NB4 (cell line): ENCODE results near the gene ABHD18.
"Not testable (repeated sequence)": the region's sequence is repeated elsewhere in the genome, so short reads cannot be mapped to it uniquely, and the experiment has no call there.

Experiments used
- DNase-seq: peaks from one replicate; pipeline ENCODE4 v3.0.0; 2010; ENCODE audit warnings: low read depth
- H3K4me3 ChIP-seq: one replicate; pipeline ENCODE4 v1.5.1; 2011; ENCODE audit warnings: mild to moderate bottlenecking, low read depth, low read length, moderate library complexity
- MYC ChIP-seq: IDR thresholded peaks from 2 replicates; pipeline ENCODE4 v1.6.1; 2011; ENCODE audit warnings: low read depth, low read length
- POLR2A ChIP-seq: IDR thresholded peaks from 2 replicates; pipeline ENCODE4 v1.6.1; 2011; ENCODE audit warnings: mild to moderate bottlenecking; ENCODE audit not compliant: insufficient read length; ENCODE audit errors: extremely low read depth
- TF ChIP-seq, protein P1 (sequence below): IDR thresholded peaks from 2 replicates; pipeline ENCODE4 v1.6.1; 2011; ENCODE audit warnings: low read depth, low read length
- TF ChIP-seq, protein P2 (sequence below): IDR thresholded peaks from one replicate; pipeline ENCODE4 v1.5.1; 2012; ENCODE audit warnings: low read depth, low read length

ABHD18 gene

DNA sequence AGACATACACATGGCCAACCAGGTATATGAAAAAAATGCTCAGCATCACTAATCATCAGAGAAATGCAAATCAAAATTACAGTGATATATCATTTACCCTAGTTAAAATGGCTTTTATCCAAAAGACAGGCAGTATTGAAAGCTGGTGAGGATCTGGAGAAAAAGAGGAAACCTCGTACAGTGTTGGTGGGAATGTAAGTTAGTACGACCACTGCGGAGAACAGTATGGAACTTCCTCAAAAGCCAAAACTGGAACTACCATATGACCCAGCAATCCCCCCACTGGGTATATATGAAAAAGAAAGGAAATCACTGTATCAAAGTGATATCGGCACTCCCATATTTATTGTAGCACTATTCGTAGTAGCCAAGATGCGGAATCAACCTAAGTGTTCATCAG is 23.4 kb downstream of the ABHD18 start:
- TF ChIP-seq, protein P1, sequence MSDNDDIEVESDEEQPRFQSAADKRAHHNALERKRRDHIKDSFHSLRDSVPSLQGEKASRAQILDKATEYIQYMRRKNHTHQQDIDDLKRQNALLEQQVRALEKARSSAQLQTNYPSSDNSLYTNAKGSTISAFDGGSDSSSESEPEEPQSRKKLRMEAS: no peak
- TF ChIP-seq POLR2A: no peak
- no peak for TF ChIP-seq MYC
- TF ChIP-seq, protein P2, sequence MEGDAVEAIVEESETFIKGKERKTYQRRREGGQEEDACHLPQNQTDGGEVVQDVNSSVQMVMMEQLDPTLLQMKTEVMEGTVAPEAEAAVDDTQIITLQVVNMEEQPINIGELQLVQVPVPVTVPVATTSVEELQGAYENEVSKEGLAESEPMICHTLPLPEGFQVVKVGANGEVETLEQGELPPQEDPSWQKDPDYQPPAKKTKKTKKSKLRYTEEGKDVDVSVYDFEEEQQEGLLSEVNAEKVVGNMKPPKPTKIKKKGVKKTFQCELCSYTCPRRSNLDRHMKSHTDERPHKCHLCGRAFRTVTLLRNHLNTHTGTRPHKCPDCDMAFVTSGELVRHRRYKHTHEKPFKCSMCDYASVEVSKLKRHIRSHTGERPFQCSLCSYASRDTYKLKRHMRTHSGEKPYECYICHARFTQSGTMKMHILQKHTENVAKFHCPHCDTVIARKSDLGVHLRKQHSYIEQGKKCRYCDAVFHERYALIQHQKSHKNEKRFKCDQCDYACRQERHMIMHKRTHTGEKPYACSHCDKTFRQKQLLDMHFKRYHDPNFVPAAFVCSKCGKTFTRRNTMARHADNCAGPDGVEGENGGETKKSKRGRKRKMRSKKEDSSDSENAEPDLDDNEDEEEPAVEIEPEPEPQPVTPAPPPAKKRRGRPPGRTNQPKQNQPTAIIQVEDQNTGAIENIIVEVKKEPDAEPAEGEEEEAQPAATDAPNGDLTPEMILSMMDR: no peak
- no peak for DNase-seq
- no peak overlapping the region for H3K4me3 ChIP-seq

DNA sequence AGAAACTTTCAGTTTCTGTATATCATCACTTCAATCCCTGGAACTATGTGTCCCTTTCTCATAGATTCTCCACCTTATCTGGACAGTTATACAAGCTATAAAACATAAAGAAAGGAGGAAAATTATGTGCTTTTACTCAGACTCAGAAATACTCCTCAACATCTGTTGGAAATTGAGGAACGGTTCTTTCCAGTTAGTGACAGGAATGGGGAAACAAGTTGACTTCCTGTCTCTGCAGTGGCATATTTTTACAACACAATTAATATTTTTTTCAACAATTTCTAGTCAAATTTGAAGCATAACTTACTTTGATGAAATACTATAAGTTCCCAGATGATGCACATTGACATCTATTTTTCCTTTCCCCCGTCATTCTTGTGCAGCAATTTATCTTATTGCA is 27.9 kb downstream of the ABHD18 start:
- TF ChIP-seq POLR2A (no peak), MYC (no peak)
- TF ChIP-seq, protein P2: no peak
- TF ChIP-seq, protein P1: no peak
- peak; percentile 17 for DNase-seq
- H3K4me3 ChIP-seq: no peak overlapping the region

DNA sequence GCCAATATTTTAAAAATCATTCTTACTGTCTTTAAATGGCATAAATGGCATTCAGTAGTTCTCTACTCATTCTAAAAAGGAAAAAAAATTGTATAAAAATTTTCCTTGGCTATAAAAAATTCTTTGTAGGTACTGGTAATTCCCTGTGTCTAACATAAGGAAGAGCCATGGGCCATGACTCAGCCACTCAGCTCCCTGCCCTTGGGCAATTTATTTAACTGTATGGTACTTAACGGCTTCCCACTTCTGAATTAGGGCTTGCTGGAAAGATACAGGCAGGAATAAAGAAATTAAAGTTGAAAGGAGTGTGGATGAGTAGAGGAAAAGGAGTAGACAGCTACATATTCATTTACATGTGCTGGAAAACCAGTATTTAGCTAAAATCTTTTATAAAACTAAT is 30.6 kb downstream of the ABHD18 start:
- no peak overlapping the region for H3K4me3 ChIP-seq
- TF ChIP-seq, protein P2: no peak
- TF ChIP-seq POLR2A (no peak), MYC (no peak)
- TF ChIP-seq, protein P1: no peak
- DNase-seq: no peak

DNA sequence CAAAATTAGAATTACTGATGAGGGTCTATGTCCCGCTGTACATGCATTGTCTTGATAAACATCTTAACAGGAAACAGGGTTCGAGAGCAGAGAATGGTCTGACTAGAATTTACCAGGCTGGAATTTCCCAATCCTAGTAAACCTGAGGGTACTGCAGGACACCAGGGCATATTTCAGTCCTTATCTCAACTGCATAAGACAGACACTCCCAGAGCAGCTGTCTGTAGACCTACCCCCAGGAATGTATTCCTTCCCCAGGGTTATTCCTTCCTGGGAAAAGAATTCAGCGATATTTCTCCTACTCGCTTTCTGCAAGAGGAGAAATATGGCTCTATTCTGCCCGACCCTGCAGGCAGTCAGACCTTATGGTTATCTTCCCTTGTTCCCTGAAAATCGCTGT is 31.3 kb downstream of the ABHD18 start:
- DNase-seq, H3K4me3 ChIP-seq: not testable (repeated sequence)

DNA sequence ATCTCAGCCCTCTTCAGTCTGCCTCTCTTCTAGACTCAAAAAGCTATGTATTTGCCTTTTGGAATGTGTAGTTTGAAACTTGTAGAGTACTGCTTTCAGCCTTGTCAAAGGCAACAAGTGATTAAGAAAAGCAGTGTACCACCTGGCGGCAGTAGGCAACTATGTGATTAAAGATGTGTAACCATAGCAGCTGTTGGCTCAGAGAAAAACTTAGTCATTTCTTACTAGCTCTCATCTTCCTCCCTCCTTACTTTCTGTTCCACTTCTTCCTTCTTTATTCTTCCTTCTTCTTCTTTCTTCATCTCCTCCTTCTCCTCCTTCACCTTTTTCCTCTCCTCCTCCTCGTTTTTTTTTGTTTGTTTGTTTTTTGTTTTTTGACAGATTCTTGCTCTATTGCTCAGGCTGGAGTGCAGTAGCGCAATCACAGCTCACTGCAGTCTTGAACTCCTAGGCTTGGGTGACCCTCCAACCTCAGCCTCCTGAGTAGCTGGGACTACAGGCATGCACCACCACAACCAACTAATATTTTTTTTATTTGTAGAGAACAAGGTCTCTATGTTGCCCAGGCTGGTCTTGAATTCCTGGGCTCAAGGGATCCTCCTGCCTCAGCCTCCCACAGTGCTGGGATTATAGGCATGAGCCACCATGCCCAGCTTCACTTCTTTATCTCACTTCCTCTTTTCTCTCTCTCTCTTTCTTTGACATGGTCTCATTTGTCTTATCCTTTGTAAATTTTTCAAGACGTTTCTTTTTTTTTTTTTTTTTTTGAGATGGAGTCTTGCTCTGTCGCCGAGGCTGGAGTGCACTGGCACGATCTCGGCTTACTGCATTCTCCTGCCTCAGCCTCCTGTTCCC is 32.6 kb downstream of the ABHD18 start:
- TF ChIP-seq, protein P2: no peak
- TF ChIP-seq POLR2A: no peak
- TF ChIP-seq MYC: no peak
- TF ChIP-seq, protein P1: no peak
- no peak overlapping the region for H3K4me3 ChIP-seq
- DNase-seq: peak; percentile 9

DNA sequence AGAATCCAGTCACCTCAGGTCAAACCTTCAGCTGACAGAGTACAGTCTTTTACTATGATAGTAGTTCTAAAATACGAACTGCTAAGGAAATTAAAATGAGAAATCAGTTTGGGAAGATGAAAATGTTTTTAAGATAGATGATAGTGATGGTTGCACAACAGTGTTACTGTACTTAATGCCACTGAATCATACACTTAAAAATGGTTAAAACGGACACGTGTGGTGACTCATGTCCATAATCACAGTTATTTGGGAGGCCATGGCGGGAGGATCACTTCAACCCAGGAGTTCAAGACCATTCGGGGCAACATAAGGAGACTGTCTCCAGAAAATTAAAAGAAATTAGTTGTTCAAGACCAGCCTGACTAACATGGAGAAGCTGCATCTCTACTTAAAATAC is 41.4 kb downstream of the ABHD18 start:
- peak; percentile 12 for DNase-seq
- no peak overlapping the region for H3K4me3 ChIP-seq
- TF ChIP-seq MYC (no peak), POLR2A (no peak)
- TF ChIP-seq, protein P2: no peak
- TF ChIP-seq, protein P1: no peak
